Naive thymus-derived CD8-positive, alpha-beta T cell (primary cell): ENCODE results near the gene MISFA. TPM values are rescaled to one million over a fixed set of nuclear protein-coding genes. Genes with fewer than 3 reads are reported as not detected.
"Not testable (repeated sequence)": the region's sequence is repeated elsewhere in the genome, so short reads cannot be mapped to it uniquely, and the experiment has no call there.

Experiments used
- ATAC-seq, 2 donors: fragments of 150-1000 bp; cut with Tn5 transposase in 1 of 2; sonication (Bioruptor Pico), chemical (Tn5 transposase) in 1 of 2; 1 replicate in 1 of 2; 2 replicates in 1 of 2; pipeline ENCODE4 v1.10.0; 2021; ENCODE audit warnings: mild to moderate bottlenecking in 2 of 2, moderate library complexity in 2 of 2
- POLR2A ChIA-PET: fragments of 350-600 bp; sonication (Branson Sonifier 250); formaldehyde crosslinking; loops from one replicate; lab custom pipeline; 2021; ENCODE audit warnings: antibody characterized with exemption; lab: Charles Lee
- DNase-seq, 10 donors: peaks; one replicate each; pipeline versions ENCODE4 v3.0.0 to v3.0.0-alpha.2; 2020 to 2022
- H3K27ac Mint-ChIP-seq, 10 donors: one replicate each; pipeline ENCODE4 v1.8.0; 2020 to 2022; ENCODE audit warnings: mild to moderate bottlenecking in 10 of 10, mixed read lengths in 10 of 10, moderate library complexity in 4 of 10, inconsistent platforms in 1 of 10
- H3K27me3 Mint-ChIP-seq, 5 donors: one replicate each; pipeline ENCODE4 v1.8.0; 2021 to 2022; ENCODE audit warnings: mixed read lengths in 5 of 5
- H3K36me3 Mint-ChIP-seq, 3 donors: one replicate each; pipeline ENCODE4 v1.8.0; 2020 to 2022; ENCODE audit warnings: mixed read lengths in 3 of 3, mild to moderate bottlenecking in 2 of 3, inconsistent platforms in 1 of 3
- H3K4me1 Mint-ChIP-seq, 4 donors: one replicate each; pipeline ENCODE4 v1.8.0; 2021 to 2022; ENCODE audit warnings: mixed read lengths in 4 of 4
- H3K4me3 Mint-ChIP-seq, 10 donors: one replicate each; pipeline ENCODE4 v1.8.0; 2020 to 2022; ENCODE audit warnings: mild to moderate bottlenecking in 10 of 10, mixed read lengths in 10 of 10, moderate library complexity in 6 of 10, inconsistent platforms in 1 of 10
- H3K9me3 Mint-ChIP-seq, 9 donors: one replicate each; pipeline ENCODE4 v1.8.0; 2020 to 2022; ENCODE audit warnings: mixed read lengths in 9 of 9, mild to moderate bottlenecking in 3 of 9, inconsistent platforms in 1 of 9, moderate library complexity in 1 of 9
- polyA plus RNA-seq, 3 donors: library from polyadenylated mRNA; unstranded; fragments of 300-500 nt; fragmentation: Illumina TruSeq; gene quantifications; one replicate each; pipeline ENCODE4 v1.2.3, GENCODE V29; 2021
- total RNA-seq, 8 experiments: library from RNA in 2 of 8; stranded (reverse) in 2 of 8; gene quantifications; one replicate each; pipeline ENCODE4 v1.2.3 and lab custom pipeline; 2021 to 2026

The MISFA gene
- total and polyA plus RNA-seq, 5 experiments from 2014 or later = 0.47 to 0.96 TPM; not detected in 3

- peaks cover 0 to 12% (median 5%) of the 10 kb centered on the region in 4 donors for H3K4me1 Mint-ChIP-seq
- not testable (repeated sequence) for H3K9me3 Mint-ChIP-seq, ATAC-seq, H3K36me3 Mint-ChIP-seq, H3K27ac Mint-ChIP-seq, DNase-seq, H3K27me3 Mint-ChIP-seq, H3K4me3 Mint-ChIP-seq
- POLR2A ChIA-PET = interaction anchor here (1.3 kb wide), 1 partner anchor 24 kb away, joined by 4 read pairs; no protein-coding TSS in a partner anchor
Observed at GRCh38 chr11:18594088-18594487, 5.5 kb upstream of the MISFA start.

DNA sequence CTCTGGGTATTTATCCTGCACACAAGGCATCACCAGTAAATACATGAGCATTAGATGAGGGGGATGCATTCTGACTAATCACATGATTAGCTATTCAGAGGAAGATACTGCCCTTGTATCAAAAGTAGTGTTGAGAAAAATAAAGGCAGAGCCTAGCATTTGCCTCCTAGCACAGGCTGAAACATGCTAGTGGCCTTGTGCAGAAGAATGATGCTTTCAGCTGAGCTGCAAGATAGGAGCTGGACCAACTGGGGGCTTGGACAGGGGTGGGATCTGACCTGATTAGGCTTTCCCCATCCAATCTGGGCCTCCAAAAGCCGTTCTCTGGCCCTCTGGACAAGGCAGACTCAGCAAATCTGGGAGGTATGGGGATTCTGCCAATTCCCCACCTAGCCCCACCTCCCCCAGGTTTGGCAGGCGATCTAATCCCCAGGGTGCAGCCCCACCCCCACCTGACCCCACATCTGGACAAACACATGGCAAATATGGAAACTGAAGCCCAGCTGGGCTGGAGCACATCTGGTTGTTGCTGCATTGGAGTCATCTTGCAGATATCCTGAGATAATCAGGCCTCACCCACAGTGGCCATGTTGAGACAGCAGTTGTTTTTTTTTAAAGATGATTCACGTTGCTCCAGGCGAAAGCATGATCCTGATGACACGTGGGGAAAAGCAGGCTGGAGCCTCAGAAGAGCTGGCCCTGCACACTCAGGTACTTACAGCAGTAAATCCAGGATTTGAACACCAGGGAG is 4.4 kb upstream of the MISFA start:
- Mint-ChIP-seq H3K4me1 (peaks cover 0 to 10% (median 4%) of the 10 kb centered on the region in 4 donors), H3K36me3 (no peaks in the 10 kb centered on the region), H3K4me3 (no peak overlapping the region), H3K9me3 (no peaks in the 10 kb centered on the region), H3K27me3 (no peaks in the 10 kb centered on the region), H3K27ac (peak overlapping the region in 1 of 10 donors; percentile 43)
- DNase-seq = no peak
- ATAC-seq = no peak
- POLR2A ChIA-PET = interaction anchor here (0.6 kb wide), 1 partner anchor 84 kb away, joined by 3 read pairs; no protein-coding TSS in a partner anchor

GRCh38 chr11:18600915-18601569 is 1.5 kb downstream of the MISFA start:
- Mint-ChIP-seq H3K4me3 (no peak overlapping the region), H3K27me3 (no peaks in the 10 kb centered on the region), H3K27ac (no peak overlapping the region), H3K4me1 (no peaks in the 10 kb centered on the region), H3K9me3 (no peaks in the 10 kb centered on the region), H3K36me3 (peaks cover 0 to 3% (median 0%) of the 10 kb centered on the region in 3 donors)
- POLR2A ChIA-PET = interaction anchor here (0.6 kb wide), 1 partner anchor 107 kb away, joined by 5 read pairs; no protein-coding TSS in a partner anchor
- no peak for ATAC-seq
- DNase-seq = no peak

DNA sequence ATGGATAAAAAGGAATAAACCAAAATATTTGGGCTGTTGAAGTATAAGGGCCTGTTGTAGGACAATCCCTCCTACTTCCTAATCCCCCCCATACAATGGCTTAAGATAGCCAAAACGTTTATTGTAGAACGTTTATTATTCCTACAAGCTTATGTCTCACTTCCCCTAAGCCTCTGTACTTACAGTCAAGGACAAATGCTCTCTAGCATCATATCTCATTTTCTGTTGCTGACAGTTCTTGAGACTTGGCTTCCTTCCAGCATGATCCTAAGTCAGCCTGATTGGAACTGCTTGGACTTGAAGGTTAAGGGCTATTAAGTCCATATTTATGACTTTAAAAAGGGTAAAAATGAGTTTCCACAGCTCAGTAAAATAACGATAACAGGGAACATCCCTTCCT is 8.8 kb downstream of the MISFA start:
- DNase-seq (no peak), ATAC-seq (no peak)
- H3K27ac Mint-ChIP-seq = no peak overlapping the region
- H3K27me3 Mint-ChIP-seq = no peaks in the 10 kb centered on the region
- peaks cover 0 to 55% (median 15%) of the 10 kb centered on the region in 3 donors for H3K36me3 Mint-ChIP-seq
- no peak overlapping the region for H3K4me3 Mint-ChIP-seq
- H3K4me1 Mint-ChIP-seq = peaks cover 0 to 3% (median under 1%) of the 10 kb centered on the region in 4 donors
- POLR2A ChIA-PET = no interaction called here
- no peaks in the 10 kb centered on the region for H3K9me3 Mint-ChIP-seq

DNA sequence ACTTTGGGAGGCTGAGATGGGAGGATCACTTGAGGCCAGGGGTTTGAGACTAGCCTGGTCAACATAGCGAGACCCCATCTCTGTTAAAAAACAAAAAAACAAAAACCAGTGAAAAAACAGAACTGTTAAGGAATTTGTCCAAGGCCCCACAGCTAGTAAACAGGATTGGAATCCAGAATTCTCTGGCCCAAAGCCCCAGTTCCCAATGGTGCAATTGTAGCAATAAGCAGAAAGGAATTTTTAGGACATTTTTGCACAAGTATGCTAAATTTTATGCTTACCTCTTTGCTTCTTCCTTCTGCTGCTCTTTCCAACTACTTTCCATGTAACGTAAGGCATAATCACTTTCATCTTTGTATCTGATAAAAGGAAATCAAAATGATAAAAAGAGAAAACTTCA is 11.6 kb downstream of the MISFA start:
- H3K4me1 Mint-ChIP-seq = peaks cover 8 to 20% (median 10%) of the 10 kb centered on the region in 4 donors
- no peak for ATAC-seq
- no peaks in the 10 kb centered on the region for H3K27me3 Mint-ChIP-seq
- no peak overlapping the region for H3K4me3 Mint-ChIP-seq
- H3K36me3 Mint-ChIP-seq = peaks cover 6 to 79% (median 33%) of the 10 kb centered on the region in 3 donors
- no peak for DNase-seq
- POLR2A ChIA-PET = no interaction called here
- no peaks in the 10 kb centered on the region for H3K9me3 Mint-ChIP-seq
- no peak overlapping the region for H3K27ac Mint-ChIP-seq

GRCh38 chr11:18612394-18612793 is 12.8 kb downstream of the MISFA start:
- peaks cover 6 to 80% (median 30%) of the 10 kb centered on the region in 3 donors for H3K36me3 Mint-ChIP-seq
- POLR2A ChIA-PET = no interaction called here
- H3K27me3 Mint-ChIP-seq = no peaks in the 10 kb centered on the region
- ATAC-seq (no peak), DNase-seq (no peak)
- H3K4me1 Mint-ChIP-seq = peaks cover 8 to 25% (median 21%) of the 10 kb centered on the region in 4 donors
- H3K9me3 Mint-ChIP-seq = no peaks in the 10 kb centered on the region
- peak overlapping the region in 2 of 10 donors; percentile 43 to 55 for H3K27ac Mint-ChIP-seq
- no peak overlapping the region for H3K4me3 Mint-ChIP-seq

GRCh38 chr11:18614667-18615066 is 15.1 kb downstream of the MISFA start:
- DNase-seq (no peak), ATAC-seq (no peak)
- POLR2A ChIA-PET = interaction anchor here (1.3 kb wide), 1 partner anchor 14 kb away, joined by 4 read pairs; no protein-coding TSS in a partner anchor
- Mint-ChIP-seq H3K4me1 (peaks cover 16 to 45% (median 42%) of the 10 kb centered on the region in 4 donors), H3K27ac (no peak overlapping the region), H3K9me3 (no peaks in the 10 kb centered on the region), H3K4me3 (no peak overlapping the region), H3K27me3 (no peaks in the 10 kb centered on the region), H3K36me3 (peaks cover 6 to 63% (median 25%) of the 10 kb centered on the region in 3 donors)

- H3K4me3 Mint-ChIP-seq = no peak overlapping the region
- no peak for DNase-seq
Observed at GRCh38 chr11:18615628-18616392, 16.2 kb downstream of the MISFA start.

DNA sequence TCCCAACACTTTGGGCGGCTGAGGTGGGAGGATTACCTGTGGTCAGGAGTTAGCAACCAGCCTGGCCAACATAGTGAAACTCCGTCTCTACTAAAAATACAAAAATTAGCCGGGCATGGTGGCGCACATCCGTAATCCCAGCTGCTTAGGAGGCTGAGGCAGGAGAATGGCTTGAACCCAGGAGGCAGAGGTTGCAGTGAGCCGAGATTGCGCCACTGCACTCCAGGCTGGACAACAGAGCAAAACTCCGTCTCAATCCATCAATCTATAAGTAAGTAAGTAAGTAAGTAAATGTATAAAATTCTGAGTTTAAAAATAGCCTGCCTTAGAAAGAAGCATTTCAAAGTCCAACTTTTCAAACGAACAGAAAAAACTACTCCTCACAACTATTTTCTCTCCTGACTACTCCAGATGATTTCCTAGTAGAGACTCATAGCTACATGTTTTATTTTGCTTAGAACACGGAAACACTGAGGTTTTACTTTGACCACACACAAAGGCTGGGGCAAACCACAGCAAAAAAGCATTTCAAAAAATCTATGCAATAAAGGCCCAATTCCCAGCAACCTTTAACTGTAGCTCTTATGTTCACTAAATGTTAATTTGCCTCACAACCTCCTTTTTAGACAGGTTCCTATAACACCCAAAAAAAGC is 18.2 kb downstream of the MISFA start:
- POLR2A ChIA-PET = interaction anchor here (0.6 to 4.7 kb wide), 7 partner anchors 12 to 92 kb away, joined by 3 to 24 read pairs (median 4); partner anchors contain the start of genes SPTY2D1 and TSG101
- H3K9me3 Mint-ChIP-seq = no peaks in the 10 kb centered on the region
- peak in 8 of 10 donors; percentile 31 to 82 (median 60) for DNase-seq

More at GRCh38 chr11:18615628-18616392, 16.2 kb downstream of the MISFA start:
- Mint-ChIP-seq H3K36me3 (peaks cover 6 to 54% (median 23%) of the 10 kb centered on the region in 3 donors), H3K27me3 (no peaks in the 10 kb centered on the region), H3K4me1 (peaks cover 17 to 48% (median 45%) of the 10 kb centered on the region in 4 donors), H3K27ac (peak overlapping the region in 4 of 10 donors; percentile 27 to 72 (median 38)), H3K9me3 (no peaks in the 10 kb centered on the region)
- POLR2A ChIA-PET = no interaction called here
- no peak for ATAC-seq

GRCh38 chr11:18618342-18619025 is 18.9 kb downstream of the MISFA start:
- POLR2A ChIA-PET = interaction anchor here (0.6 to 4.7 kb wide), 6 partner anchors 12 to 93 kb away, joined by 3 to 24 read pairs (median 4); partner anchors contain the start of genes SPTY2D1 and TSG101
- Mint-ChIP-seq H3K27ac (peak overlapping the region in 9 of 10 donors; percentile 0 to 83 (median 28)), H3K27me3 (no peaks in the 10 kb centered on the region), H3K9me3 (no peaks in the 10 kb centered on the region), H3K4me3 (peak overlapping the region; percentile 32 to 78 (median 72)), H3K36me3 (peaks cover 6 to 36% (median 19%) of the 10 kb centered on the region in 3 donors), H3K4me1 (peaks cover 21 to 64% (median 58%) of the 10 kb centered on the region in 4 donors)
- ATAC-seq (no peak), DNase-seq (no peak)

More for the DNA sequence above, 18.2 kb downstream of the MISFA start:
- Mint-ChIP-seq H3K4me1 (peaks cover 23 to 64% (median 59%) of the 10 kb centered on the region in 4 donors), H3K36me3 (peaks cover 6 to 43% (median 23%) of the 10 kb centered on the region in 3 donors), H3K27ac (peak overlapping the region in 9 of 10 donors; percentile 0 to 83 (median 28)), H3K27me3 (no peaks in the 10 kb centered on the region), H3K4me3 (peak overlapping the region; percentile 32 to 78 (median 72))
- peak; percentile 96 for ATAC-seq

- H3K9me3 Mint-ChIP-seq = peaks cover 0 to 4% (median 0%) of the 10 kb centered on the region in 9 donors
- peak overlapping the region in 1 of 10 donors; percentile 6 for H3K27ac Mint-ChIP-seq
- no peak for ATAC-seq
- H3K4me3 Mint-ChIP-seq = no peak overlapping the region
- peaks cover 14 to 63% (median 47%) of the 10 kb centered on the region in 4 donors for H3K4me1 Mint-ChIP-seq
- H3K36me3 Mint-ChIP-seq = peaks cover 4 to 25% (median 11%) of the 10 kb centered on the region in 3 donors
- DNase-seq = no peak
- no peaks in the 10 kb centered on the region for H3K27me3 Mint-ChIP-seq
- POLR2A ChIA-PET = no interaction called here
Observed at GRCh38 chr11:18623707-18624106, 24.1 kb downstream of the MISFA start.
